Loucy (cell line): ENCODE measurements around the gene HLX.

ENCODE experiments used
- EZH2phosphoT487 ChIP-seq: fragments of 200-600 bp; IDR thresholded peaks from 2 replicates; pipeline ENCODE4 v1.6.1; 2018; ENCODE audit warnings: antibody characterized with exemption, mild to moderate bottlenecking, moderate library complexity, borderline replicate concordance
- TF ChIP-seq, protein P1 (sequence below): fragments of 200-600 bp; sonication (generic); conservative IDR thresholded peaks from 2 replicates; pipeline ENCODE4 v1.5.1; 2014; ENCODE audit warnings: mild to moderate bottlenecking, antibody characterized with exemption, low read length

DNA sequence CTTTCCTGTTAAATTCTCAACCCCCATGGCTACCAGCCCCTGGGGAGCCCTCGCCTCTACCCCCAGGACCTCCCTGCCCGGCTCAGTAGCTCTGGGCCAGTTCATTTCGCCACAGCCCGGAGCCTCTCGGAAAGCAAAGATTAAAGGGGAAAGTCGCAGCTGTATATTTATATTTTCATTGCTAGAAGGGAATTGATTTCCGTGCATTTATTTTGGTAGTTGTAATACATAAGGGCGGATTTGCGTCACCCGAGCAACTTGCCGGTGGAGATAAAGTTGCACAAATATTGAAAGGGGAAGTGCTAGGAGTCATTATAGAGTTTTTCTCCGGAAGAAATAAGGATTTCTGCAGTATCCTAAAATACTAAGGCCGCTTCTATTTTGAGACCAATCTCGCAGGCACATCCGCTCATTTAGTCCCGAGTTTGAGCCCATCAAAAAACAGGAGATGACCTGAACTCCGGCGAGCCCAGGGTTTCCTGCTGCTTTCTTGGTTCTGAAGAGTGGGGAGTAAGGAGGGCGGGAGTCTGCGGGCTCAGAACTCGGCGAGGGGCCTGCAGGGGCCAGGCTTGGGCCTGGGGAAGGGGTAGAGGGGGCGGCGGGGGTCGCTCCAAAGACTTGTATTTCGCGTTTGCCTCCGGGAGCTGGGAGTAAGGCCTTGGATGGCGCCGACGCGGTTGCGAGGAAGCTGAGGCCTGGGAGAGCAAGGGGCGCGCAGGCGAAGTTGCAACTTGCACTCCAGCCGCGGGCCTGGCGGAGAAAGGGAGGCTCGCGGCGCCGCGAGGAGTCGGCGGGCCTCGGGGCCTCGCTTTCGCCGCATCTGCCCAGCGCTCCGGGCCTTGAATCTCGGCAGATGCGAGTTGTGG lies 2.5 kb upstream of the HLX start:
- TF ChIP-seq, protein P1, sequence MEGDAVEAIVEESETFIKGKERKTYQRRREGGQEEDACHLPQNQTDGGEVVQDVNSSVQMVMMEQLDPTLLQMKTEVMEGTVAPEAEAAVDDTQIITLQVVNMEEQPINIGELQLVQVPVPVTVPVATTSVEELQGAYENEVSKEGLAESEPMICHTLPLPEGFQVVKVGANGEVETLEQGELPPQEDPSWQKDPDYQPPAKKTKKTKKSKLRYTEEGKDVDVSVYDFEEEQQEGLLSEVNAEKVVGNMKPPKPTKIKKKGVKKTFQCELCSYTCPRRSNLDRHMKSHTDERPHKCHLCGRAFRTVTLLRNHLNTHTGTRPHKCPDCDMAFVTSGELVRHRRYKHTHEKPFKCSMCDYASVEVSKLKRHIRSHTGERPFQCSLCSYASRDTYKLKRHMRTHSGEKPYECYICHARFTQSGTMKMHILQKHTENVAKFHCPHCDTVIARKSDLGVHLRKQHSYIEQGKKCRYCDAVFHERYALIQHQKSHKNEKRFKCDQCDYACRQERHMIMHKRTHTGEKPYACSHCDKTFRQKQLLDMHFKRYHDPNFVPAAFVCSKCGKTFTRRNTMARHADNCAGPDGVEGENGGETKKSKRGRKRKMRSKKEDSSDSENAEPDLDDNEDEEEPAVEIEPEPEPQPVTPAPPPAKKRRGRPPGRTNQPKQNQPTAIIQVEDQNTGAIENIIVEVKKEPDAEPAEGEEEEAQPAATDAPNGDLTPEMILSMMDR: no peak
- TF ChIP-seq EZH2phosphoT487: no peak
